WTC11 (cell line): ENCODE data around the gene RPS6KA4. TPM values are rescaled to one million over a fixed set of nuclear protein-coding genes. Genes with fewer than 3 reads are reported as not detected.

ENCODE experiments used
- ATAC-seq: fragments of 200-7000 bp; cut with Tn5 transposase; 2 replicates; pipeline ENCODE4 v1.10.0; 2021; ENCODE audit warnings: mild to moderate bottlenecking, moderate library complexity
- CTCF ChIA-PET: fragments of 300-600 bp; sonication (Branson Sonifier 250); formaldehyde crosslinking; loops from one replicate; lab custom pipeline; 2021; ENCODE audit warnings: antibody characterized with exemption; lab: Charles Lee
- POLR2A ChIA-PET: fragments of 350-600 bp; sonication (Branson Sonifier 250); formaldehyde crosslinking; loops from one replicate; lab custom pipeline; 2021; ENCODE audit warnings: antibody characterized with exemption; lab: Charles Lee
- DNase-seq: peaks from one replicate; pipeline ENCODE4 v3.0.0; 2021; ENCODE audit warnings: low spot score
- H3K27ac Mint-ChIP-seq: 2 replicates; pipeline ENCODE4 v1.8.0; 2021; ENCODE audit warnings: mixed read lengths
- H3K27me3 Mint-ChIP-seq: 2 replicates; pipeline ENCODE4 v1.8.0; 2021; ENCODE audit warnings: low read depth, mild to moderate bottlenecking, moderate library complexity, mixed read lengths
- H3K36me3 Mint-ChIP-seq: 2 replicates; pipeline ENCODE4 v1.8.0; 2021; ENCODE audit warnings: mixed read lengths
- H3K4me1 Mint-ChIP-seq: 2 replicates; pipeline ENCODE4 v1.8.0; 2022; ENCODE audit warnings: mixed read lengths
- H3K4me3 Mint-ChIP-seq: 2 replicates; pipeline ENCODE4 v1.8.0; 2021; ENCODE audit warnings: mild to moderate bottlenecking, moderate library complexity, mixed read lengths
- H3K9me3 Mint-ChIP-seq: 2 replicates; pipeline ENCODE4 v1.8.0; 2021; ENCODE audit warnings: mixed read lengths
- CREB1 ChIP-seq: sonication (generic); formaldehyde crosslinking; IDR thresholded peaks from 2 replicates; pipeline ENCODE4 v1.8.0; 2023; ENCODE audit warnings: mild to moderate bottlenecking, missing genetic modification reagents
- CTCF ChIP-seq: fragments of 200-600 bp; IDR thresholded peaks from 2 replicates; pipeline ENCODE4 v1.8.0; 2022; ENCODE audit warnings: antibody characterized with exemption
- E2F5 ChIP-seq: sonication (generic); formaldehyde crosslinking; IDR thresholded peaks from 2 replicates; pipeline ENCODE4 v1.8.1; 2022; ENCODE audit warnings: mild to moderate bottlenecking, moderate library complexity, missing genetic modification reagents
- ETV6 ChIP-seq: sonication (generic); formaldehyde crosslinking; IDR thresholded peaks from 2 replicates; pipeline ENCODE4 v1.8.1; 2022; ENCODE audit warnings: mild to moderate bottlenecking, missing genetic modification reagents
- FOXK1 ChIP-seq: sonication (generic); formaldehyde crosslinking; IDR thresholded peaks from 2 replicates; pipeline ENCODE4 v1.8.0; 2022; ENCODE audit warnings: mild to moderate bottlenecking, moderate library complexity, missing genetic modification reagents
- MAX ChIP-seq: sonication (generic); formaldehyde crosslinking; IDR thresholded peaks from 2 replicates; pipeline ENCODE4 v1.8.0; 2022; ENCODE audit warnings: mild to moderate bottlenecking, missing genetic modification reagents
- MXD4 ChIP-seq: fragments of 250-450 bp; sonication (Bioruptor Pico); IDR thresholded peaks from 2 replicates; pipeline ENCODE4 v1.8.0; 2021; ENCODE audit warnings: mild to moderate bottlenecking, moderate library complexity, borderline replicate concordance
- SP1 ChIP-seq: sonication (generic); formaldehyde crosslinking; conservative IDR thresholded peaks from 2 replicates; pipeline ENCODE4 v1.8.1; 2022; ENCODE audit warnings: missing genetic modification reagents
- TEAD1 ChIP-seq: sonication (generic); formaldehyde crosslinking; IDR thresholded peaks from 2 replicates; pipeline ENCODE4 v1.8.0; 2022; ENCODE audit warnings: mild to moderate bottlenecking, missing genetic modification reagents
- ZNF423 ChIP-seq: fragments of 250-450 bp; sonication (Bioruptor Pico); IDR thresholded peaks from 2 replicates; pipeline ENCODE4 v2.1.2; 2022; ENCODE audit warnings: mild to moderate bottlenecking, moderate library complexity
- total RNA-seq: library from RNA; stranded (reverse); gene quantifications from 3 replicates; pipeline ENCODE4 v1.2.3, GENCODE V29; 2021
- TF ChIP-seq, protein P1 (sequence below): sonication (generic); formaldehyde crosslinking; IDR thresholded peaks from 2 replicates; pipeline ENCODE4 v1.8.1; 2023; ENCODE audit warnings: mild to moderate bottlenecking, moderate library complexity, missing genetic modification reagents

Gene RPS6KA4
- total RNA-seq, 1 experiment from 2014 or later = 16.8 TPM

- H3K27ac Mint-ChIP-seq = peak overlapping the region; percentile 63
- CTCF ChIA-PET = interaction anchor here (0.5 to 10.4 kb wide), 79 partner anchors 8 to 660 kb away, joined by 3 to 437 read pairs (median 5); partner anchors contain the start of genes BAD, CATSPERZ, CCDC88B and ESRRA
- POLR2A ChIA-PET = interaction anchor here (0.5 to 2.0 kb wide), 4 partner anchors 10 to 51 kb away, joined by 4 to 15 read pairs (median 6); partner anchors contain the start of genes ESRRA, PRDX5 and TRMT112
These were observed 3.7 kb upstream of the RPS6KA4 start for GRCh38 chr11:64355078-64355940.

DNA sequence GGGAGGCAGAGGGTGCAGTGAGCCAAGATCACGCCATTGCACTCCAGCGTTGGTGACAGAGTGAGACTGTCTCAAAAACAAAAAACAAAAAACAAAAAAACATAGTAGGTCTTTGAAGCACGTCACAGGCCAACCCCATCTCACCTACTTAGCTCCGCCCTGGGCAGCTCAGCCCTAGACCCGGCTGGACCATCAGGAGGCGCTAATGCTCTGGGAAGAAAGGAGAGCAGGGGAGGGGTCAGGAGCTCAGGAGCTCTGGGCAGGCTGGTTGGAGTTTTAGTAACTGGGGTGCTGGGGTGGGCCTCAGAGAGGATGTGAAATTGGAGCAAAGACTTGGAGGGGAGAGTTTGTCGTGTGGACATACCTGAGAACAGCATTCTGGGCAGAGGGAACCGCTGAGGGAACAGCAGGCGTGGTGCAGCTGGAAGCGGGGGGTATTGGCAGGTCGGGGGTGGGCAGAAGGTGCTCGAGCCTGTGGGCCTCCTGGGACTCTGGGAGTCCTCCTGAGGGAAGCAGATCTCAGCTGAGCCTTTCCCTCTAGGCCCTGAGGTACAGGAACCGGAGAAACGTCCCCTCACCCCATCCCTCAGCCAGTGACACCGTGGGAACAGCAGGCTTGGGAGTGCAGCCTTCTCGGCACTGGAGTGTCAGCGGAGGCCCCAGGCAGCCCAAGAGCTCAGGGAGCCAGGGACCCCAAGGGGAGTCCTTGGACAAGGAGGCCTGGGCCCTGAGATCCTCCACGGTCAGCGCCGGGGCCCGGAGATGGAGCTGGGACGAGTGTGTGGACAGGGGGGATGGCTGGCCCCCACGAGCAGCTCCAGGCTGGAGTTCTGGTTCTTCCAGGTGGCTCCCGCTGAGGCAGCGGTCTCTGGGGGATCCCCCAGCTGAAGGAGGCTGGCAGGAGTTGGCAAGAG is 2.2 kb upstream of the RPS6KA4 start:
- DNase-seq = peak; percentile 93
- POLR2A ChIA-PET = interaction anchor here (0.6 to 1.1 kb wide), 4 partner anchors 14 to 85 kb away, joined by 3 to 5 read pairs (median 4); no protein-coding TSS in a partner anchor
- Mint-ChIP-seq H3K27me3 (no peaks in the 10 kb centered on the region), H3K4me1 (peaks cover 26% of the 10 kb centered on the region), H3K36me3 (peaks cover under 1% of the 10 kb centered on the region; the same call in 1 of the 2 replicates)
- TF ChIP-seq ETV6 (CRISPR knock-in tag) (peak; percentile 32; the same call in 1 of the 2 replicates), FOXK1 (CRISPR knock-in tag) (peak; percentile 12; the same call in 1 of the 2 replicates), CTCF (peak; percentile 23; the same call in 1 of the 2 replicates), TEAD1 (no peak), SP1 (peak; percentile 30; the same call in 1 of the 2 replicates)
- TF ChIP-seq, all 79 proteins: peak for 4
- Mint-ChIP-seq H3K4me3 (no peak overlapping the region), H3K9me3 (no peaks in the 10 kb centered on the region), H3K27ac (peak overlapping the region; percentile 73)
- CTCF ChIA-PET = interaction anchor here (0.5 to 10.4 kb wide), 69 partner anchors 8 to 793 kb away, joined by 3 to 437 read pairs (median 6); partner anchors contain the start of genes BAD, CATSPERZ, CCDC88B and ESRRA
- ATAC-seq = peak; percentile 78

More at GRCh38 chr11:64355078-64355940, 3.7 kb upstream of the RPS6KA4 start:
- Mint-ChIP-seq H3K4me3 (no peak overlapping the region), H3K4me1 (peaks cover 23% of the 10 kb centered on the region), H3K36me3 (no peaks in the 10 kb centered on the region), H3K27me3 (no peaks in the 10 kb centered on the region), H3K9me3 (no peaks in the 10 kb centered on the region)
- DNase-seq = peak; percentile 85
- ATAC-seq = peak; percentile 55
- no peak for TF ChIP-seq MXD4
- 0 out of 2 replicates have a peak, but pooled peaks have one; percentile 50 for TF ChIP-seq SP1
- TF ChIP-seq E2F5 (CRISPR knock-in tag) = 0 out of 2 replicates have a peak, but pooled peaks have one; percentile 54
- TF ChIP-seq, protein P1, sequence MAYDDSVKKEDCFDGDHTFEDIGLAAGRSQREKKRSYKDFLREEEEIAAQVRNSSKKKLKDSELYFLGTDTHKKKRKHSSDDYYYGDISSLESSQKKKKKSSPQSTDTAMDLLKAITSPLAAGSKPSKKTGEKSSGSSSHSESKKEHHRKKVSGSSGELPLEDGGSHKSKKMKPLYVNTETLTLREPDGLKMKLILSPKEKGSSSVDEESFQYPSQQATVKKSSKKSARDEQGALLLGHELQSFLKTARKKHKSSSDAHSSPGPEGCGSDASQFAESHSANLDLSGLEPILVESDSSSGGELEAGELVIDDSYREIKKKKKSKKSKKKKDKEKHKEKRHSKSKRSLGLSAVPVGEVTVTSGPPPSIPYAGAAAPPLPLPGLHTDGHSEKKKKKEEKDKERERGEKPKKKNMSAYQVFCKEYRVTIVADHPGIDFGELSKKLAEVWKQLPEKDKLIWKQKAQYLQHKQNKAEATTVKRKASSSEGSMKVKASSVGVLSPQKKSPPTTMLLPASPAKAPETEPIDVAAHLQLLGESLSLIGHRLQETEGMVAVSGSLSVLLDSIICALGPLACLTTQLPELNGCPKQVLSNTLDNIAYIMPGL (CRISPR knock-in tag) = peak; percentile 71
- peak; percentile 21; the same call in 1 of the 2 replicates for TF ChIP-seq CTCF
- no peak for TF ChIP-seq CREB1 (CRISPR knock-in tag)
- peak; percentile 87 for TF ChIP-seq ZNF423
- 0 out of 2 replicates have a peak, but pooled peaks have one; percentile 13 for TF ChIP-seq MAX (CRISPR knock-in tag)
